HG02642 (cell line): ENCODE data around the gene MOB3B.

Source experiments
- ATAC-seq: cut with Tn5 transposase; IDR thresholded peaks from one replicate; pipeline ENCODE4 v1.9.1; 2021; ENCODE audit warnings: mild to moderate bottlenecking; ENCODE audit not compliant: unreplicated experiment, poor library complexity

MOB3B gene

GRCh38 chr9:27377147-27377807 is 152.3 kb downstream of the MOB3B start:
- ATAC-seq = peak; percentile 37

- ATAC-seq = no peak
These were observed 155.8 kb downstream of the MOB3B start for GRCh38 chr9:27373851-27374250.

GRCh38 chr9:27372615-27373014 is 157.0 kb downstream of the MOB3B start:
- ATAC-seq = no peak

- ATAC-seq = no peak
These were observed 158.2 kb downstream of the MOB3B start for GRCh38 chr9:27371382-27371781.

- no peak for ATAC-seq
These were observed 160.0 kb downstream of the MOB3B start for GRCh38 chr9:27369591-27369990.

GRCh38 chr9:27368316-27368985 is 161.2 kb downstream of the MOB3B start:
- ATAC-seq = no peak

- no peak for ATAC-seq
These were observed 161.7 kb downstream of the MOB3B start for GRCh38 chr9:27367921-27368315.

GRCh38 chr9:27367175-27367798 is 162.3 kb downstream of the MOB3B start:
- peak; percentile 79 for ATAC-seq

GRCh38 chr9:27365707-27366376 is 163.8 kb downstream of the MOB3B start:
- ATAC-seq = peak; percentile 86

GRCh38 chr9:27362447-27363210 is 167.0 kb downstream of the MOB3B start:
- ATAC-seq = no peak

GRCh38 chr9:27361492-27361891 is 168.1 kb downstream of the MOB3B start:
- ATAC-seq = no peak

GRCh38 chr9:27359763-27360162 is 169.9 kb downstream of the MOB3B start:
- ATAC-seq = no peak

- no peak for ATAC-seq
These were observed 171.6 kb downstream of the MOB3B start for GRCh38 chr9:27358007-27358406.

- no peak for ATAC-seq
These were observed 173.2 kb downstream of the MOB3B start for GRCh38 chr9:27356446-27356845.

GRCh38 chr9:27355166-27355565 is 174.4 kb downstream of the MOB3B start:
- no peak for ATAC-seq

- peak; percentile 69 for ATAC-seq
These were observed 176.0 kb downstream of the MOB3B start for GRCh38 chr9:27353474-27354229.

- ATAC-seq = no peak
These were observed 176.5 kb downstream of the MOB3B start for GRCh38 chr9:27353166-27353473.

- peak; percentile 39 for ATAC-seq
These were observed 177.0 kb downstream of the MOB3B start for GRCh38 chr9:27352457-27353165.

GRCh38 chr9:27351438-27351837 is 178.2 kb downstream of the MOB3B start:
- ATAC-seq = no peak
